Measurements from ENCODE around the gene MORF4L1.

- TF ChIP-seq CTCF (IDR thresholded peaks at IDR 0.05; ENCODE audit: insufficient read depth, low read length, poor library complexity, severe bottlenecking) = no peak
- no peak for TF ChIP-seq EZH2phosphoT487 (conservative IDR thresholded peaks at IDR 0.05; ENCODE audit: low read length)
Observed at GRCh38 chr15:78937132-78937739, 64.5 kb downstream of the MORF4L1 start.

All from SU-DHL-6 (cell line).